HepG2 (cell line): ENCODE measurements around the gene NMNAT3. TPM values are rescaled to one million over a fixed set of nuclear protein-coding genes. Genes with fewer than 3 reads are reported as not detected.

Source experiments
- AGO2 ChIP-seq: fragments of 200-400 bp; formaldehyde crosslinking; optimal IDR thresholded peaks from 2 replicates; pipeline ENCODE3; 2017; ENCODE audit warnings: mild to moderate bottlenecking, low read depth, low read length, moderate library complexity
- ARHGAP35 ChIP-seq: sonication (generic); formaldehyde crosslinking; IDR thresholded peaks from 2 replicates; pipeline ENCODE4 v1.9.0; 2022; ENCODE audit warnings: mild to moderate bottlenecking, inconsistent platforms, moderate library complexity, missing genetic modification reagents, borderline replicate concordance
- FOSL2 ChIP-seq: sonication (generic); formaldehyde crosslinking; IDR thresholded peaks from 2 replicates; pipeline ENCODE4 v1.4.0; 2020; ENCODE audit warnings: missing genetic modification reagents
- FOXO1 ChIP-seq: sonication (generic); formaldehyde crosslinking; IDR thresholded peaks from 2 replicates; pipeline ENCODE4 v1.4.0; 2020; ENCODE audit warnings: missing genetic modification reagents
- HDAC1 ChIP-seq: sonication (generic); formaldehyde crosslinking; IDR thresholded peaks from 2 replicates; pipeline ENCODE4 v1.5.1; 2020; ENCODE audit warnings: mild to moderate bottlenecking, missing genetic modification reagents
- HNRNPL ChIP-seq: fragments of 200-400 bp; formaldehyde crosslinking; IDR thresholded peaks from 2 replicates; pipeline ENCODE4 v1.6.1; 2017; ENCODE audit warnings: mild to moderate bottlenecking, low read depth, low read length
- KDM3A ChIP-seq: IDR thresholded peaks from 2 replicates; pipeline ENCODE4 v1.6.1; 2018; ENCODE audit warnings: low read depth, missing compliant biosample characterization
- NRL ChIP-seq: sonication (generic); formaldehyde crosslinking; IDR thresholded peaks from 2 replicates; pipeline ENCODE4 v1.5.0; 2020; ENCODE audit warnings: missing genetic modification reagents, mild to moderate bottlenecking, moderate library complexity, borderline replicate concordance
- POGK ChIP-seq: sonication (generic); formaldehyde crosslinking; conservative IDR thresholded peaks from 2 replicates; pipeline ENCODE4 v1.8.0; 2022; ENCODE audit warnings: mild to moderate bottlenecking, moderate library complexity, missing genetic modification reagents
- RNF219 ChIP-seq: sonication (generic); formaldehyde crosslinking; IDR thresholded peaks from 2 replicates; pipeline ENCODE4 v1.5.0; 2020; ENCODE audit warnings: mild to moderate bottlenecking, missing genetic modification reagents
- SMARCE1 ChIP-seq: fragments of 450-650 bp; IDR thresholded peaks from 2 replicates; pipeline ENCODE4 v1.6.1; 2017; ENCODE audit warnings: borderline replicate concordance
- ZBTB4 ChIP-seq: sonication (generic); formaldehyde crosslinking; IDR thresholded peaks from 2 replicates; pipeline ENCODE4 v1.4.0; 2020; ENCODE audit warnings: missing genetic modification reagents, mild to moderate bottlenecking, borderline replicate concordance
- ZNF17 ChIP-seq: sonication (generic); formaldehyde crosslinking; IDR thresholded peaks from 2 replicates; pipeline ENCODE4 v1.5.0; 2020; ENCODE audit warnings: mild to moderate bottlenecking, missing genetic modification reagents
- ZNF616 ChIP-seq: sonication (generic); formaldehyde crosslinking; IDR thresholded peaks from 2 replicates; pipeline ENCODE4 v1.5.0; 2020; ENCODE audit warnings: low read depth, mild to moderate bottlenecking, missing genetic modification reagents
- ZNF619 ChIP-seq: sonication (generic); formaldehyde crosslinking; IDR thresholded peaks from 2 replicates; pipeline ENCODE4 v1.4.0; 2020; ENCODE audit warnings: mild to moderate bottlenecking, missing genetic modification reagents
- ZNF639 ChIP-seq: conservative IDR thresholded peaks from 2 replicates; pipeline ENCODE4 v1.6.1; 2018; ENCODE audit warnings: missing genetic modification reagents
- ZNF713 ChIP-seq: sonication (generic); formaldehyde crosslinking; IDR thresholded peaks from 2 replicates; pipeline ENCODE4 v1.4.0; 2020; ENCODE audit warnings: mild to moderate bottlenecking, missing genetic modification reagents
- ZNF768 ChIP-seq: sonication (generic); formaldehyde crosslinking; IDR thresholded peaks from 2 replicates; pipeline ENCODE4 v1.4.0; 2020; ENCODE audit warnings: missing genetic modification reagents
- ZNF790 ChIP-seq: sonication (generic); formaldehyde crosslinking; IDR thresholded peaks from 2 replicates; pipeline ENCODE4 v1.8.0; 2022; ENCODE audit warnings: missing genetic modification reagents, mild to moderate bottlenecking, borderline replicate concordance
- polyA plus RNA-seq, 8 experiments: library from polyadenylated mRNA; depleted of rRNA in 3 of 8; stranded (reverse) in 7 of 8; unstranded in 1 of 8; fragments of >200 nt; fragmentation: Illumina TruSeq in 4 of 8; extraction: Trizol in 4 of 8; gene quantifications; 2 replicates each; pipeline versions ENCODE4 v1.2.1 to v1.2.3, GENCODE V29; 2011 to 2016; ENCODE audit warnings: low read depth in 4 of 8, missing spikeins in 1 of 8, mixed read lengths in 1 of 8; ENCODE audit not compliant: insufficient read depth in 1 of 8
- total RNA-seq, 5 experiments: library from RNA; depleted of rRNA; stranded (reverse); fragments of >200 nt; fragmentation: Illumina TruSeq; extraction: Trizol; gene quantifications; 2 replicates each; pipeline ENCODE4 v1.2.3, GENCODE V29; 2016; ENCODE audit warnings: low read depth in 1 of 5

NMNAT3 gene
- total and polyA plus RNA-seq, 2 of the 13 experiments (the other 11 are each of a cell fraction or from before 2014, with no cell fraction given), result 6.1 to 7.0 TPM

GRCh38 chr3:139677388-139678155, at the start of gene NMNAT3 (continued):
- TF ChIP-seq POGK (CRISPR knock-in tag) (peak; percentile 29; the same call in 1 of the 2 replicates), NRL (CRISPR knock-in tag) (peak; percentile 77; the same call in 1 of the 2 replicates), FOXO1 (CRISPR knock-in tag) (0 out of 2 replicates have a peak, but pooled peaks have one; percentile 24), AGO2 (peak; percentile 53), KDM3A (CRISPR knock-in tag) (peak; percentile 59; the same call in 1 of the 2 replicates), FOSL2 (CRISPR knock-in tag) (no peak), ARHGAP35 (peak; percentile 38; the same call in 1 of the 2 replicates), ZNF17 (CRISPR knock-in tag) (no peak), SMARCE1 (no peak), ZBTB4 (no peak), ZNF616 (CRISPR knock-in tag) (peak; percentile 63; the same call in 1 of the 2 replicates), HDAC1 (CRISPR knock-in tag) (peak; percentile 82; the same call in 1 of the 2 replicates), ZNF713 (CRISPR knock-in tag) (no peak), HNRNPL (no peak), ZNF768 (CRISPR knock-in tag) (peak; percentile 56; the same call in 1 of the 2 replicates), RNF219 (CRISPR knock-in tag) (0 out of 2 replicates have a peak, but pooled peaks have one; percentile 42), ZNF619 (CRISPR knock-in tag) (peak; percentile 31; the same call in 1 of the 2 replicates), ZNF639 (CRISPR knock-in tag) (no peak), ZNF790 (CRISPR knock-in tag) (no peak)
